K562 (cell line): Measurements from ENCODE around the gene RASD1. TPM values are rescaled to one million over a fixed set of nuclear protein-coding genes. Genes with fewer than 3 reads are reported as not detected.

Source experiments
- ATAC-seq: fragments of 200-7000 bp; cut with Tn5 transposase; 3 replicates; pipeline ENCODE4 v1.9.1; 2020; ENCODE audit warnings: moderate library complexity
- BruUV-seq: library from RNA; stranded (reverse); fragments of 400-500 nt; replicated peaks from 2 replicates; lab custom pipeline; 2021; lab: Mats Ljungman, UMichigan
- CTCF ChIA-PET: fragments of 300-600 bp; formaldehyde crosslinking; extraction: SDS; loops from one replicate; lab custom pipeline; 2021; ENCODE audit warnings: low intra/inter-chr PET ratio; lab: Yijun Ruan, JAX
- POLR2A ChIA-PET: fragments of 300-600, 350-650 bp; sonication (Branson Sonifier 250); formaldehyde crosslinking; extraction: SDS; loops from one replicate; lab custom pipeline; 2021; ENCODE audit warnings: antibody characterized with exemption, inconsistent platforms; lab: Yijun Ruan, JAX
- DNase-seq, 4 experiments: peaks; one replicate each; pipeline versions ENCODE4 v3.0.0 to v3.0.0-alpha.2; 2011 to 2018; ENCODE audit warnings: low spot score in 3 of 4, mixed read lengths in 3 of 4; ENCODE audit errors: extremely low read depth in 1 of 4
- FAIRE-seq: peaks from 2 replicates; lab custom pipeline; 2011; peaks lifted over from hg19 to GRCh38; lab: Jason Lieb, UNC
- H2AFZ ChIP-seq: 2 replicates; pipeline ENCODE4 v1.6.0; 2011; ENCODE audit warnings: low read depth, low read length, control low read depth, inconsistent platforms
- H3K27ac ChIP-seq: fragments of 200-600 bp; 3 replicates; pipeline ENCODE4 v1.8.0; 2011; ENCODE audit warnings: low read depth, mild to moderate bottlenecking, control low read depth, inconsistent platforms, low read length, moderate library complexity, mixed read lengths; ENCODE audit errors: extremely low read depth
- H3K27me3 ChIP-seq, 2 experiments: fragments of 300-600 bp in 1 of 2; 2 replicates in 1 of 2; 3 replicates in 1 of 2; pipeline versions ENCODE4 v1.6.0 to v1.8.0; 2011; ENCODE audit warnings: inconsistent platforms in 2 of 2, low read length in 2 of 2, mild to moderate bottlenecking in 1 of 2, mixed read lengths in 1 of 2, moderate library complexity in 1 of 2; ENCODE audit not compliant: control insufficient read depth in 2 of 2, insufficient read depth in 2 of 2
- H3K36me3 ChIP-seq: fragments of 300-600 bp; 3 replicates; pipeline ENCODE4 v1.8.0; 2011; ENCODE audit warnings: mild to moderate bottlenecking, low read length, inconsistent platforms; ENCODE audit not compliant: control insufficient read depth, insufficient read depth
- H3K4me1 ChIP-seq, 2 experiments: fragments of 200-600 bp in 1 of 2; replicated peaks in 1 of 2; 2 replicates in 1 of 2; 3 replicates in 1 of 2; pipeline versions ENCODE4 v1.5.1 to v1.8.0; 2011; ENCODE audit warnings: inconsistent platforms in 2 of 2, low read length in 2 of 2, mild to moderate bottlenecking in 1 of 2, mixed read lengths in 1 of 2, moderate library complexity in 1 of 2; ENCODE audit not compliant: control insufficient read depth in 2 of 2, insufficient read depth in 2 of 2
- H3K4me2 ChIP-seq: 2 replicates; pipeline ENCODE4 v1.6.1; 2011; ENCODE audit warnings: low read length, control low read depth, inconsistent platforms, mixed read lengths; ENCODE audit not compliant: insufficient read depth
- H3K4me3 ChIP-seq: fragments of 200-600 bp; sonication (generic), shearing (Covaris generic); 2 replicates; pipeline ENCODE4 v1.5.1; 2016; ENCODE audit warnings: control low read depth, inconsistent platforms
- H3K79me2 ChIP-seq: fragments of 200-600 bp; 3 replicates; pipeline ENCODE4 v1.8.0; 2011; ENCODE audit warnings: low read length, inconsistent platforms; ENCODE audit not compliant: control insufficient read depth, insufficient read depth
- H3K9ac ChIP-seq, 2 experiments: 2 replicates each; pipeline versions ENCODE4 v1.6.0 to v1.6.1; 2011; ENCODE audit warnings: low read depth in 2 of 2, low read length in 2 of 2, control low read depth in 1 of 2, inconsistent platforms in 1 of 2, mild to moderate bottlenecking in 1 of 2, mixed read lengths in 1 of 2; ENCODE audit not compliant: insufficient read depth in 1 of 2
- H3K9me1 ChIP-seq: one replicate; pipeline ENCODE4 v1.6.0; 2011; ENCODE audit warnings: inconsistent platforms, mild to moderate bottlenecking, low read length, moderate library complexity; ENCODE audit not compliant: control insufficient read depth, insufficient read depth
- H3K9me3 ChIP-seq: replicated peaks from 2 replicates; pipeline ENCODE4 v1.5.1; 2011; ENCODE audit warnings: low read depth, low read length, inconsistent platforms; ENCODE audit not compliant: control insufficient read depth, insufficient read depth
- H4K20me1 ChIP-seq: replicated peaks from 2 replicates; pipeline ENCODE4 v1.6.1; 2011; ENCODE audit warnings: low read length, inconsistent platforms, mixed read lengths; ENCODE audit not compliant: control insufficient read depth, insufficient read depth
- CHD7 ChIP-seq: fragments of 200-600 bp; sonication (generic); IDR thresholded peaks from one replicate; pipeline ENCODE4 v1.6.1; 2012; ENCODE audit warnings: mild to moderate bottlenecking, low read depth, low read length, inconsistent platforms
- CREB1 ChIP-seq, 2 experiments: sonication (generic) in 1 of 2; formaldehyde crosslinking in 1 of 2; IDR thresholded peaks; 2 replicates each; pipeline versions ENCODE4 v1.6.1 to v1.8.0; 2012 to 2022; ENCODE audit warnings: inconsistent platforms in 1 of 2, mild to moderate bottlenecking in 1 of 2, missing genetic modification reagents in 1 of 2, moderate library complexity in 1 of 2
- MCM3 ChIP-seq: fragments of 450-650 bp; IDR thresholded peaks from 2 replicates; pipeline ENCODE4 v1.6.1; 2016
- MTA1 ChIP-seq: fragments of 450-650 bp; IDR thresholded peaks from 2 replicates; pipeline ENCODE4 v1.6.1; 2017; ENCODE audit warnings: borderline replicate concordance
- SMARCC2 ChIP-seq: fragments of 450-650 bp; IDR thresholded peaks from 2 replicates; pipeline ENCODE4 v1.6.1; 2017; ENCODE audit warnings: antibody characterized with exemption, moderate library complexity, mild to moderate bottlenecking, low read depth
- TEAD2 ChIP-seq: fragments of 450-650 bp; IDR thresholded peaks from 2 replicates; pipeline ENCODE4 v1.6.1; 2016; ENCODE audit warnings: missing genetic modification characterization, control low read depth, missing compliant biosample characterization
- ZSCAN29 ChIP-seq: fragments of 450-650 bp; IDR thresholded peaks from 2 replicates; pipeline ENCODE4 v1.6.1; 2017
- WGBS: fragments of 100-300 bp; shearing (Covaris generic); methylation state at CpG from one replicate; pipeline ENCODE4 v1.1.6; 2016; ENCODE audit warnings: low coverage, mixed read lengths; ENCODE audit not compliant: insufficient coverage; ENCODE audit errors: missing lambda C conversion rate; 5-methylcytosine and 5-hydroxymethylcytosine counted together
- in situ Hi-C: fragments of 300-500 bp; cut with MboI; formaldehyde crosslinking; loops from 4 replicates; pipeline ENCODE4 v1.15.0; 2018; ENCODE audit warnings: inconsistent platforms, mixed read lengths
- intact Hi-C: fragments of 100-400 bp; cut with micrococcal nuclease; formaldehyde crosslinking; loops from 2 replicates; pipeline ENCODE4 v1.14.2; 2022
- polyA plus RNA-seq, 8 experiments: library from polyadenylated mRNA; depleted of rRNA in 4 of 8; stranded (reverse) in 5 of 8; unstranded in 3 of 8; fragments of >200 nt; fragmentation: Nextera tagmentation in 2 of 8; fragmentation: Illumina TruSeq in 1 of 8; extraction: Ambion mirVana in 2 of 8; extraction: Trizol in 1 of 8; gene quantifications; 2 replicates each; pipeline versions ENCODE4 v1.2.1 to v1.2.3, GENCODE V29; 2011 to 2014; ENCODE audit warnings: inconsistent platforms in 1 of 8, missing spikeins in 1 of 8
- total RNA-seq, 7 experiments: library from RNA; depleted of rRNA in 6 of 7; stranded (reverse); fragments of >200 nt in 6 of 7; fragmentation: Illumina TruSeq in 2 of 7; extraction: Trizol in 2 of 7; gene quantifications; 2 replicates each; pipeline versions ENCODE4 v1.2.1 to v1.2.3, GENCODE V29; 2011 to 2021; ENCODE audit warnings: low replicate concordance in 1 of 7

Gene RASD1
- total and polyA plus RNA-seq, 9 of the 15 experiments (the other 6 are each of a cell fraction or from before 2014, with no cell fraction given): 0.11 TPM; not detected in 8

DNA sequence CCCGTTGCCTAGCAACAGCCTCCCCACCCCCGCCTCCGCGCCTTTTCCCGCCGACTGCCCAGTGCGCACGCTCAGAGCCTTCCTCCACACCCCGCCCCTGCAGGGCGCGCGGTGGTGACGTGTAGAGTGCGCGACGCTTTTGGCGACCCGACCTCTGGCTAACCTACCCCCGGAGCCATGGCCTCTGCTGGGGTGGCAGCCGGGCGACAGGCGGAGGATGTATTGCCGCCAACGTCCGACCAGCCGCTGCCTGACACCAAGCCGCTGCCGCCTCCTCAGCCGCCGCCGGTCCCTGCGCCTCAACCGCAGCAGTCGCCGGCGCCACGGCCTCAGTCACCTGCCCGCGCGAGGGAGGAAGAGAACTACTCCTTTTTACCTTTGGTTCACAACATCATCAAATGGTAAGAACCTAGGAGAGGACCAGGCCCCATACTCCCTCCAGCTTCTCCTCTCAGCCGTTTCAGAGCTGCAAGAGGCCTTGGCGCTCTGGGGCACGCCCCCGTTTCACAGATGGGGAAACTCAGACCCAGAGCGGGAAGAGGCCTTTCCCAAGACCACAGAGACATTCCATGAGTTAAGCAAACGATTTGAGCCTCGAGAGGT lies 19.2 kb downstream of the RASD1 start, which contains the start of gene MED9:
Gene MED9 (plus strand): TSS at position 136 of the 603 bp plus-strand sequence. CDS start 42 bp downstream, at position 178.
- BruUV-seq: TSS peak; percentile 65
- ChIA-PET POLR2A (no interaction called here), CTCF (no interaction called here)
- Histone ChIP-seq H2AFZ (peak within 1 kb of the TSS; percentile 90), H3K4me2 (peak within 1 kb of the TSS; percentile 83), H3K27me3 (peaks cover 0 to 3% of the 10 kb centered on the region in 2 experiments; a peak in 3 of 5 replicates), H3K9me3 (no peaks in the 10 kb centered on the region), H3K4me3 (peak within 1 kb of the TSS; percentile 98), H3K4me1 (peaks cover 5 to 7% of the 10 kb centered on the region in 2 experiments; a peak in 4 of 5 replicates), H3K27ac (peak within 1 kb of the TSS; percentile 99), H3K9ac (peak within 1 kb of the TSS; percentile 98), H4K20me1 (no peaks in the 10 kb centered on the region; the same call in 1 of the 2 replicates), H3K9me1 (peaks cover 2% of the 10 kb centered on the region), H3K36me3 (peaks cover 31% of the 10 kb centered on the region), H3K79me2 (peaks cover 52% of the 10 kb centered on the region)
- WGBS: 1% methylated on average over 33 of the region's 47 CpGs
- DNase-seq: peak; percentile 93 to 96 (median 94)
- peak; percentile 78 for FAIRE-seq
- in situ Hi-C loops (no loop called here), intact Hi-C loops (no loop called here)
- ATAC-seq: peak; percentile 94
- TF ChIP-seq ZSCAN29 (no peak), MTA1 (peak; percentile 98), MCM3 (no peak), TEAD2 (tag) (no peak), SMARCC2 (no peak), CHD7 (no peak), CREB1 (IDR thresholded peaks at IDR 0.05) (peak; percentile 97), CREB1 (CRISPR knock-in tag; IDR thresholded peaks at IDR 0.05) (peak; percentile 98)
